Measurements from ENCODE around the gene HNRNPLL.

DNA sequence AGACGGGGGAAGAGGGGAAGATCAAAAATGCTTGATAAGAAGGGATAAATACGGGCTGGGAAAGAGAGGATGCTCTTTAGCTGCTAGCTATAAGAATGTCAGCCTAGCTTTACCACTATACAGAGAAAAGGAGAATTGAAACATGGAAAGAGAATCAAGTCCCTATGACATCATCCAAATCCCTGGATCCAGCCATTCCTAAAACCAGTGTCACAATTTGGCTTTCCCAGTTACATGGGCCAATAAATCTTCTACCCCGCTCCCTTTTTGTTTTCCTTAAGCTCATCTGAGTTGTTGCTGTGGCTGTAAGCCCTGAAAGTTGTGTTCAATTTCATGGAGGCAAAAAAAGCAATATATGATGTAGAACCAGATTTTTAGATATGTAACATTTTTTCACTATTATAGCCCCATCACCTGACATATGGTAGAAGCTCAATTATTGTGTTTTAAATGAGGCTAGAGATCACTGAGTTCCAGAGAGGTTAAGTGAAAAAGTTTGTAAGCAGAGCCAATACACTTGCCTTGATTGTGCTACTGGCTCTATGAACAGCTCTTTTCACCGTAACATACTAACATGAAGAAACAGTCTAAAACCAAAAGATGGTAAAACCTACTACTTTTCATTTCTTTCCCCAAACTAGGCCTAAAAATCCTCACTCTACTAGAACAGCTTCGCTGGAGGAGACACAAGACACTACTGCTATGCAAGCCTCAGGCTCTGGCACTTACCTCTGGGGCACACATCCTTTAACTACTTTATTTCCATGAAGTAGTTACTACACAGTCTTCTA lies 4.3 kb downstream of the HNRNPLL start:
- TF ChIP-seq, protein P1, sequence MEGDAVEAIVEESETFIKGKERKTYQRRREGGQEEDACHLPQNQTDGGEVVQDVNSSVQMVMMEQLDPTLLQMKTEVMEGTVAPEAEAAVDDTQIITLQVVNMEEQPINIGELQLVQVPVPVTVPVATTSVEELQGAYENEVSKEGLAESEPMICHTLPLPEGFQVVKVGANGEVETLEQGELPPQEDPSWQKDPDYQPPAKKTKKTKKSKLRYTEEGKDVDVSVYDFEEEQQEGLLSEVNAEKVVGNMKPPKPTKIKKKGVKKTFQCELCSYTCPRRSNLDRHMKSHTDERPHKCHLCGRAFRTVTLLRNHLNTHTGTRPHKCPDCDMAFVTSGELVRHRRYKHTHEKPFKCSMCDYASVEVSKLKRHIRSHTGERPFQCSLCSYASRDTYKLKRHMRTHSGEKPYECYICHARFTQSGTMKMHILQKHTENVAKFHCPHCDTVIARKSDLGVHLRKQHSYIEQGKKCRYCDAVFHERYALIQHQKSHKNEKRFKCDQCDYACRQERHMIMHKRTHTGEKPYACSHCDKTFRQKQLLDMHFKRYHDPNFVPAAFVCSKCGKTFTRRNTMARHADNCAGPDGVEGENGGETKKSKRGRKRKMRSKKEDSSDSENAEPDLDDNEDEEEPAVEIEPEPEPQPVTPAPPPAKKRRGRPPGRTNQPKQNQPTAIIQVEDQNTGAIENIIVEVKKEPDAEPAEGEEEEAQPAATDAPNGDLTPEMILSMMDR (IDR thresholded peaks at IDR 0.05) = no peak
- TF ChIP-seq POLR2A (IDR thresholded peaks at IDR 0.05) = no peak
